Ureter (tissue), 1 donor: ENCODE data around the gene LSMEM2. TPM values are rescaled to one million over a fixed set of nuclear protein-coding genes. Genes with fewer than 3 reads are reported as not detected.
"Not testable (repeated sequence)": the region's sequence is repeated elsewhere in the genome, so short reads cannot be mapped to it uniquely, and the experiment has no call there.

ENCODE experiments used
- DNase-seq: peaks from one replicate; pipeline ENCODE4 v3.0.0-alpha.2; 2020; ENCODE audit warnings: low spot score
- total RNA-seq: library from RNA; stranded (reverse); gene quantifications from one replicate; pipeline ENCODE4 v1.2.4, GENCODE V29; 2023
- donor health status: DM: yes; HTN: yes; CAD: no.

Gene LSMEM2
- total RNA-seq, 1 donor from 2014 or later, result not detected

DNA sequence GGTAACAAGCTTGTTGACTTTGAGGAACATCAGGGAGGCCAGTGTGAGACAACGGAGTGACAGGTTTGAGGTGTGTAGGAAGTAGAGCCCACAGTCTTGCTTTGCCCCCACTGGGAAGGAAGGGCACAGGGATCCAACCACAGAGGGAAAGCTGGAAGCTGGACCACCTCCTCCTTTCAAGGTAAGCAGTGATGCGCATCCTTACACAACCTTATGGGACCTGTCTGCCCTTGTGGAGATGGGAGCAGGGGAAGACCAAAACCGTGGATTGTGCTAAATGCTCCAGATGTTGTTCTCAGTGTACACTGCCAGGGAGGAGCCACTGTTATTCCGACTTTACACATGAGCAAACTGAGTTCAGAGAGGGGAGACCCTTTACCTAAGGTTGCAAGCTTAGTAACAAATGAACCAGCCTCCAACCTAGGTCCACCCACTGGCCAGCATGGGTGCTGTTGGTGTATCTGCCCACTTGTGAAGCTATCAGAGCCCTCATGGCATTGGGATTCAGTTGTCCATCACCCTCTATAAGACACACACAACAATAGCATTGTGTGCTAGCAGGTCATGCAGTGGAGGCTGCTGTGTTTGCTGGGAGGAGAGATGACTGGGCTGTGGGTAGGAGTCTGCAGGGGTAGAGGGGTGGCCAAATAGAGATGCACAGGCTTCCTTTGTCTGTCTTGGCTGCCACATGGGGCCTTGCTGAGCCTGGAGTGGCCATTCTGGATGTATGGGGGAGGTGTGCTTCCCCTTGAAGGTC is 586 bp upstream of the LSMEM2 start:
- DNase-seq, result no peak

DNA sequence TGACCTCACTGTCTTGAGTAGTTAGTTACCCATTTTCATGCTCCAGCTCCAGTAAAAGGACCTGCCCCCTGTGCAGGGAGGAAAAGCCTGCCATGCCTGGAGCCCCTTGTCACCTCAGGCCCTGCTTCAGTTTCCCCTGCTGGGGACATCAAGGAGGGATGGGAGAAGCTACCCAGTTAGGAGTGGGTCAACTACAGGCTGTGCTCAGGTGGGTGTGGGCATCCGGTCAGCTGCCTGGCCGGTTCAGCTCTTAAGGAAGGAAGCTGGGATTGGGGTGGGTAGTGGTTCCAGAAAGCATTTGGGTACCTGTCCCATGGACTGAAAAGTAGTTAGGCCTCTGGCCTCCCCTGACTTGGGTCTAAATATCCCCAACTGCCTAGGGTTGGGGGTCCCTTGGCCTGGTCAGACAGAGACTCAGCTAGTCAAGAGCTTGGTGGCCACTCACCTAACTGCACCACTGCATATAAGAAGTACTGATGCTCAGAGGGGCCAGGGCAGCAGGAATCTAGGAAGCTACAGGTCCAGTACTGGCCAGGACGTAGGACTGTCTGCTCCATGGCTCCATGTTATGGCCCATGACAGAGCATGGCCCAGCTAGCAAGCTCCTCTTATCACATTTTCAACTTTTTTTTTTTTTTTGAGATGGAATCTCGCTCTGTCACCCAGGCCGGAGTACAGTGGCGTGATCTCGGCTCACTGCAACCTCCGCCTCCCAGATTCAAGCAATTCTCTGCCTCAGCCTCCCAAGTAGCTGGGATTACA is 549 bp downstream of the LSMEM2 start:
- DNase-seq, result no peak

GRCh38 chr3:50284121-50284520 is 5.2 kb downstream of the LSMEM2 start:
- DNase-seq, result not testable (repeated sequence)

GRCh38 chr3:50286322-50287227 is 7.7 kb downstream of the LSMEM2 start:
- DNase-seq, result no peak

- no peak for DNase-seq
These were observed 8.4 kb downstream of the LSMEM2 start for GRCh38 chr3:50287262-50287661.

DNA sequence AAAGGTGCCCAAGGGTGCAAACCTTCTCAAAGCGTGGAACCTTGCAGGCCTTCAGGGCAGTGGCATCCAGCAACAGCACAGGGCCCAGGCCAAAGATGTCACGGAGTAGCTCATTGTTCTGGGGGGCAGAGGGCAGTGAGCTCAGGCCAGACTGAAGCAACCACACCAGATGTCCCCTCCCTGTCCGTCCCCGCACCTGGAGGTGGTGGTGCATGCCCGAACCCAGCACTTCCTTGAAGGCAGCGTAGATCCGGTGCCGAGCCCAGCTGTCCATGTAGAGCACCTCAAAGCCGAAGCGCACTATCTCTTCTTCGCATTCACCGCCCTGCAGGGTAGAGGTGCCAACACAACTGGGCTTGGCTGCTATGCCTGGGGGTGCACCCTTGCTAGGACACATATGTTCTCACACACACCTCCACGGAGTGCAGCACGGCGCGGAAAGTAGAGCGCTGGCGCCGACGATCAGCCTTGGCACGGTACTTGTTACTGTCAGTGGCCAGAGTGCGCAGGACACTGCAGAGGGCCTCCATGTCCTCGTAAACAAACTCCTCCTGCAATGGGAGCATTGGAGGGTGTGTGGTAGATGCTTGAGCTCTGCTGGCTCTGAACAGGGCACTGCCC is 9.6 kb downstream of the LSMEM2 start:
- no peak for DNase-seq

GRCh38 chr3:50289130-50289529 is 10.2 kb downstream of the LSMEM2 start:
- no peak for DNase-seq

- DNase-seq, result no peak
These were observed 11.3 kb downstream of the LSMEM2 start for GRCh38 chr3:50290161-50290641.

DNA sequence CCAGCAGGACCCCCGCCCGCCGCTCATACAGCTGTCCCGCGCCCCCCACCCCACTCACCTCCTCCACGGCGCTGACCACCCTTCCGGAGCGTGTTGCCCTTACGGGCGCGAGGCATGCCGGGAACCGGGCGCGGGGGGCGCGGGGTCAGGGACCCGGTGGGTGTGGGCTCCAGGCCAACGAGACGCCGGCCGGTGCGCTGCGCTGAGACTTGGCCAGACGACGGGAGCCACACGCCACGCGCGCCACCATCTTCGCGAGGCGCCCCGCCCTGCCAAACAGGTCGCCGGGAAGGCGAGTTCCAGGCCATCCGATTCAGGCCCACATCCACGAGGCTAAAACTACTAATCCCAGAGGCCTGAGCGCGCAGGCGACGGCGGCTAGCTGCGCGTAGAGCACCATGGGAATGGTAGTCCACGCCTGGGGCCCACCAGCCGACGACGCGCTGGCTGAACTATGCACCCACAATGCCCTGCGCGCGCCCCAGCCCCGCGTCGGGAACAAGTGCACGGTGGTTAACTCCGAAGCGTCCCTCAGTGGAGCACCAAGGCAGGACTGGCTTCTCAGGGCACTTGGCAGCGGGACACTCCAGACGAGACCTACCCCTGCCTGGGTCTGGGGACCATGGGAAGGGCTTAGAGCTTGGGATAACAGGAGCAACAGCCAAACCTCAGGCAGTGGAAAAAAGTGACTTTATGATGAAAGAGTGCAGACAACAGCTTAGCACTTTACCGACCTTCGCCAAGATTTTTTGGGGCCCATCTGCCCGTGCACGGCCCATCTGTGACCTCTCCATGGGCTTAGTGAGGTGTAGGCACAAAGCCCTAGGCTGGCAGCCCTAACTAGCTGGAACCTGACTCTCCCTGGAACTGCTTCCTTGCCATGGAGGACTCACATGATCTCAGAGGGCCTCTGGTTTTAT is 13.5 kb downstream of the LSMEM2 start, which contains the start of gene IFRD2:
TSS of gene IFRD2 (minus strand) at position 271 of the 920 bp plus-strand sequence. CDS start at position 116, 155 bp downstream.
- DNase-seq, result peak; percentile 98

DNA sequence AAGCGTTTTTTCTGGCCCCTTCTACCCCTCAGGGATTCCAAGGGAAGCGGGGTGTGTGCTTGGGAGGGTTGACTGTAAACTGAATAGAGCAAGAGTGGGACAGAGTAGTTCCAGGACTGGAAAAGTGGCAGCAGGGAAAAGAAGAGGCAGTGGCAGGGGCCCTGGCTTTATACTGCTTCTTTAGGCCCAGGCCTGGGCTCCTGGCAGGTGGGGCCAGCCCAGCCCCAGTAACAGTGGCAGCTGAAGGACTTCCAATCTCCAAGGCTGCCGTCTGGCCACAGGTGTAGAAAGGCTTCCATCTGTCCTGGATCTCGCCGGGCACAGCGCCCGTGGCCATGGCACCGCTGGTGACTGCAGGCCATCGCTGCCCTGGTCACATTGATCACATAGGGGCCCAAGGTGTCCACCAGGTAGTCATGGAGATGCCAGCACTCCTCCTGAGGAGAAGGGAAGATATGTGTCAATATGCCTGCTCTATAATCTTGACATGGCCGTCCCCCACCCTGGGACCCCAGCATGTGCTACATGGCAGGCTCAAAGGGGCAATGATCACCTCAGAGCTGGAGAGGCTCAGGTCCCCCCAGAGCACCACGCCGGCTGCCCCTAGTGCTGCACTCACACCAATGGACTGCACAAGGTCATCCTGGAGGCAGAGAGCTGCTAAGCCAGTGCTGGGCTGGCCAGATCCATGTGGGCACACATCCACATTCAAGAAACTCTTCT is 14.4 kb downstream of the LSMEM2 start:
- DNase-seq, result no peak

GRCh38 chr3:50294089-50294488 is 15.2 kb downstream of the LSMEM2 start:
- no peak for DNase-seq

DNA sequence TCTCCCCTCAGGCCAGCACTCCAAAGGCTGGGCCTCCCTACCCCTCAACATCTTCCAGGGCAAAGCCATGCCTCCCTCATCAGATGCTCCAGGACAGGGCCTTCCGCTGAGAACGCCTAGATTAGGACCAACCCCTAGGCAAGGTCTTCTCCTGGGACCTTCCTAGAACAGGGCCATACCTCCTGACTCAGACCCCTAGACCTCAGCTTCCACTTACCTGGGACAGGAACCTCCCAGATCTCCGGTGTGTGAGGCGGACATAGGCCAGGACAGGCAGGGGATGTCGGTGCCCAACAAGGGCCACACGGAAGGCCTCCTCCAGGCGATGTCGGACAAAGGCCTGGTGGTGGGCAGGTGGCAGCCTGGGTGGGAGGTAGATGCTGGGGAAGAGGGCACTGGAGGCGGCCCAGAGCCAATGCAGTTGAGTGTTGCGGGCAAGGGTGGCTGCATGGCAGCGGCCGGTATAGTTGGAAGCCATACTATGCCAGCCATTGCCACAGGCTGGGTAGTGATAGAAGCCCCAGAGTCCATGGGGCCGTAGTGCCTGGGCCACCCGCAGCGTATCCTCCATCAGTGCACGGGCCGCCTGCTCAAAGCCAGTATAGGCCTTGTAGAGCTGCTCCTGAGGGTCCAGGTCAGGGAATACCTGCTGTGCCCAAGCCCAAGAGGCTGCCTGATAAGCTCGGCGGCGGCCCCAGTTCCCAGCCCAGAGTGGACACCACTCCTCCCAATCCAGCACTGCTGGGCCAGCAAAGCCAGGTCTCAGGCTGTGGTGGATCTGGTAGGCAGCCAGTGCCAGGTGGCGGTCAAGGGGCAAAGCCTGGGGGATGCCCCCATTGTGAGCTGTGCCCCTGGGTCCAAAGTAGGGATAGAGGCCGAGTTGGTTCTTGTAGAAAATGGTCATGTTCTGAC is 15.9 kb downstream of the LSMEM2 start:
- no peak for DNase-seq

- no peak for DNase-seq
These were observed 16.9 kb downstream of the LSMEM2 start for GRCh38 chr3:50295553-50296431.

GRCh38 chr3:50296721-50297383 is 18.0 kb downstream of the LSMEM2 start:
- no peak for DNase-seq

GRCh38 chr3:50297384-50297775 is 18.5 kb downstream of the LSMEM2 start:
- no peak for DNase-seq

- no peak for DNase-seq
These were observed 19.2 kb downstream of the LSMEM2 start for GRCh38 chr3:50297896-50298725.
